ENCODE data around the gene TTN.

- TF ChIP-seq POLR2AphosphoS5 (IDR thresholded peaks at IDR 0.05) (no peak), POLR2A (IDR thresholded peaks at IDR 0.05) (no peak)
- TF ChIP-seq, protein P1, sequence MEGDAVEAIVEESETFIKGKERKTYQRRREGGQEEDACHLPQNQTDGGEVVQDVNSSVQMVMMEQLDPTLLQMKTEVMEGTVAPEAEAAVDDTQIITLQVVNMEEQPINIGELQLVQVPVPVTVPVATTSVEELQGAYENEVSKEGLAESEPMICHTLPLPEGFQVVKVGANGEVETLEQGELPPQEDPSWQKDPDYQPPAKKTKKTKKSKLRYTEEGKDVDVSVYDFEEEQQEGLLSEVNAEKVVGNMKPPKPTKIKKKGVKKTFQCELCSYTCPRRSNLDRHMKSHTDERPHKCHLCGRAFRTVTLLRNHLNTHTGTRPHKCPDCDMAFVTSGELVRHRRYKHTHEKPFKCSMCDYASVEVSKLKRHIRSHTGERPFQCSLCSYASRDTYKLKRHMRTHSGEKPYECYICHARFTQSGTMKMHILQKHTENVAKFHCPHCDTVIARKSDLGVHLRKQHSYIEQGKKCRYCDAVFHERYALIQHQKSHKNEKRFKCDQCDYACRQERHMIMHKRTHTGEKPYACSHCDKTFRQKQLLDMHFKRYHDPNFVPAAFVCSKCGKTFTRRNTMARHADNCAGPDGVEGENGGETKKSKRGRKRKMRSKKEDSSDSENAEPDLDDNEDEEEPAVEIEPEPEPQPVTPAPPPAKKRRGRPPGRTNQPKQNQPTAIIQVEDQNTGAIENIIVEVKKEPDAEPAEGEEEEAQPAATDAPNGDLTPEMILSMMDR (IDR thresholded peaks at IDR 0.05) = no peak
These were observed 321.9 kb downstream of the TTN start for GRCh38 chr2:178485356-178485755.

Data from upper lobe of left lung (tissue), 4 donors.